Eye (tissue), 1 donor: ENCODE results near the gene PRR36.
A peak's percentile ranks its signal among the peaks of the same experiment; 100 is the strongest.
"Not testable (repeated sequence)": the region's sequence is repeated elsewhere in the genome, so short reads cannot be mapped to it uniquely, and the experiment has no call there.

ENCODE experiments used
- DNase-seq: peaks from one replicate; pipeline ENCODE4 v3.0.0-alpha.2; 2015

Gene PRR36

GRCh38 chr19:7897292-7897691 is 23.1 kb upstream of the PRR36 start:
- no peak for DNase-seq

DNA sequence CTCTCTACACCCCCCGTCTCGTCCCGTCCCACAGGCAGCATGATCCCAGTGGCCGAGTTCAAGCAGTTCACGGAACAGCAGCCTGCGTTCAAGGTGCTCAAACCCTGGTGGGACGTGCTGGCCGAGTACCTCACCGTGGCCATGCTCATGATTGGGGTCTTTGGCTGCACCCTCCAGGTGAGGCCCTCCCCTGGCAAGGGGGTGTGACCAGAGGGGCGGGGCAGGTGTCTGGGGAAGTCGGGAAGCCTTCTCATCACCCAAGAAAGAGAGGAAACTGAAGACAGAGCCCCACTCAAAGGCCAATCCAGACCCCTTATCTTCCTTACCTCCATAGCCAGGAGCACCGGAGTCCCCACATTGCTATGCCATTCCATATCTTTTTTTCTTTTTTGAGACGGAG is 21.4 kb upstream of the PRR36 start:
- no peak for DNase-seq

GRCh38 chr19:7894612-7895309 is 20.6 kb upstream of the PRR36 start:
- no peak for DNase-seq

- DNase-seq = not testable (repeated sequence)
Observed at GRCh38 chr19:7893362-7894101, 19.3 kb upstream of the PRR36 start.

GRCh38 chr19:7888826-7889217 is 14.6 kb upstream of the PRR36 start:
- no peak for DNase-seq

DNA sequence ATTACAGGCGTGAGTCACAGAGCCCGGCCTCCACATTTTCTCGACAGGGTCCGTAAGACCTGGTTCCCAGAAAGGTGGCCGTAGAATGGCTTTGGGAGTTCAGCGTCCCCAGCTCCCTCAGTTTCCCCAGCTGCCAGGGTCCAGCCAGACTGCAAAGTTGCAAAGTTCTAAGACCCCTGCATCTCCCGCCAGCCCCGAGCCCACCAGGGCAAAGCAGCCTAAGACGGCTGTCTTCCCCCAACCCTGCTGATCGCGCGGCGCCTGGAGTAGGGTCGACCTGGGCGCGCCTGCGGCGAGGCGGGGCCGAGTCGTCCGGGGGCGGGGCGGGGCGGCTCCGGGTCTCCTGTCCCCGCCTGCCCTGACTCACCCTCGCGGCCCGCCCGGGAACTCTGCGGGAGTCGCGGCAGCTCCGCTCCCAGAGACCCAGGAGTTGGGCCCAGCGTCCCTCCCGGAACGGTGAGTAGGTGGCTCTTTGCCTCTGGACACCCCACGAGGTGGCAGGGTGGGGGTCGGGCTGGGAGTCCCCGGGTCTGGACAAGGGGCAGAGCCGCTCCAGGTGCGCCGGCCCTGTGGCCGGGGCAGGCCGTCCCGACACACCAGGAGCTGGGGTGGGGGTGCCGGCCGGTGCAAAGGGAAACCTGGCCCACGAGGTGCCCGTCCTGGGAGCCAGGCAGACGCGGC is 14.1 kb upstream of the PRR36 start, which contains the start of gene LRRC8E:
LRRC8E (plus strand) TSS at position 366 of the 681 bp plus-strand sequence. CDS start 7,094 bp downstream, outside the sequence.
- DNase-seq = peak; percentile 51

DNA sequence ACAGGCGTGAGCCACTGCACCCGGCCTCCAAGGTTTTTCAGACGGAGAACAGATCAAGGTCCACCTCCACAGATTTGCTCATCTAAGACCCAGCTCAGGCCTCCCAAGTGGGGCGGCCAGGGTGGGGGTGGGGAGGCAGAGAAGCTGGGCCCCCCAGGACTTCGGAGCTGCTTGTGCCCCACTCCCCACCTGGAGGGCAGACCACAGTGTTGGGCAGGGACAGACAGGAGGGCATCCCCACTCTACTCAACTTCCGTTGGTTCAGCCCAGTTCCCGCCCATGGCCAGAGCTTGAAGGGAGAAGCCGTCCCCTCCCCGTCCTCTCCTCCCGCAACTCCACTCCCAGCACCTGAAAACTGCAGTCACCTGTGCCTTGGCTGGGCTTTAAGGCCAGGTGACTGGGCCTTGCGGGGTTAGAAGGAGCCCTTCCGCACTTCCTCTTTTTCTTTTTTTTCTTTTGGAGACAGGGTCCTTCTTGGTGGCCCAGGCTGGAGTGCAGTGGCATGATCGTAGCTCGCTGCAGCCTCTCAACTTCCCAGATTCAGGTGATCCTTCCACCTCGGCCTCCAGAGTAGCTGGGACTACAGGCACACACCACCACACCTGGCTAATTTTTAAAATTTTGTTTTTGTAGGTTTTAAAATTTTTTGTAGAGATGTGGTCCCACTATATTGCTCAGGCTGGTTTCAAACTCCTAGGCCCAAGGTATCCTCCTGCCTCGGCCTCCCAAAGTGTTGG is 13.4 kb upstream of the PRR36 start:
- DNase-seq = no peak

DNA sequence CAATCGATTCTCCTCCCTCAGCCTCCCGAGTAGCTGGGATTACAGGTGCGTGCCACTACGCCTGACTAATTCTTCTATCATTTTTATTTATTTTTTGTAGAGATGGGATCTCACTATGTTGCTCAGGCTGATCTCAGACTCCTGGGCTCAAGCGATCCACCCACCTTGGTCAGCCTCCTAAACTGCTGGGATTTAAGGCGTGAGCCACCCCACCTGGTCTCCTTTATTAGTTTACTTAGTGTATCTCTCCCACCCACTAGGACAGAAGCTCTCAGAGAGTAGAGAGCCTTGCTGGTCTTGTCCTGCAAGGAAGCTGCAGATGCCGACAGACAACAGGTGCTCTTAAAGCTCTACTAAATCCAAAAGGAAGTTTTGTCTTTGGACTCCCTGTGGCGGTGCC is 11.6 kb upstream of the PRR36 start:
- DNase-seq = no peak

DNA sequence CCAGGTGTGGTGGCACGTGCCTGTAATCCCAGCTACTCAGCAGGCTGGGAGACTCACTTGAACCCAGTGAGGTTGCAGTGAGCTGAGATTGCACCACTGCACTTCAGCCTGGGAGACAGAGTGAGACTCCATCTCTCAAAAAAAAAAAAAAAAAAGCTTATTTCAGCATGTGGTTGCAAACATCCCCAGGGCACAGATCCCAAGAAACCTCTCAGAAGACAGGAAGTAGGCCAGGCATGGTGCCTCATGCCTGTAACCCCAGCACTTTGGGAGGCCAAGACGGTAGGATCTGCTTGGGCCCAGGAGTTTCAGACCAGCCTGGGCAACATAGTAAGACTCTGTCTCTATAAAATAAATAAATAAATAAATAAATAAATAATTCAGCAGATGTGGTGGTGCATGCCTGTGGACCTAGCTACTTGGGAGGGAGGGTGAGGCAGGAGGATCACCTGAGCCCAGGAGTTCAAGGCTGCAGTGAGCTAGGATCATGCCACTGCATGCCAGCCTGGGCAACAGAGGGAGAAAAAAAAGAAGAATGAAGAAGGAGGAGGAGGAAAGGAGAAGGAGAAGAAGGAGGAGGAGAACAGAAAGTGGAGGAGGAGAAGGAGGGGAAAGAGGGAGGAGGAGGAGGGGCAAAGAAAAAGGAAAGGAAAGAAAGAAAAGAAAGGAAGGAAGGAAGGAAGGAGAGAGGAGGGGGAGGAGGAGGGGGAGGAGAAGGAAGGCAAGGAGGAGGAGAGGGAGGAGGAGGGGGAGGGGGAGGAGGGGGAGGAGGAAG is 9.8 kb upstream of the PRR36 start:
- no peak for DNase-seq

- DNase-seq = no peak
Observed at GRCh38 chr19:7883105-7883504, 8.9 kb upstream of the PRR36 start.

DNA sequence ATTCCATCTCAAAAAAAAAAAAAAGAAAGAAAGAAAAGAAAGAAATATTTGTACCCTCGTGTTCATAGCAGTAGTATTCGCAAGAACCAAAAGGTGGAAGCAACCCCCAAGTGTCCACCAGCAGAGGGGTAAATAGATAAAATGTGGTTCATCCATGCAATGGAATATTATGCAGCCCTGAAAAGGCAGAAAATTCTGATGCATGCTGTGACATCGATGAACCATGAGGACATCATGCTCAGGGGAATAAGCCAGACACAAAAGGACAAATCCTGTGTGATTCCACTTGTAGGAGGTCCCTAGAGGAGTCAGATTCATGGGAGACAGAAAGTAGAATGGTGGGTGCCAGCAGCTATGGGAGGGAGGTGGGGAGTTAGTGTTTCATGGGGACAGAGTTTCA is 7.7 kb upstream of the PRR36 start:
- no peak for DNase-seq

- DNase-seq = peak; percentile 57
Observed at GRCh38 chr19:7879836-7880235, 5.6 kb upstream of the PRR36 start.

GRCh38 chr19:7879111-7879807 is 5.1 kb upstream of the PRR36 start:
- DNase-seq = peak; percentile 23

GRCh38 chr19:7877249-7877836 is 3.2 kb upstream of the PRR36 start:
- no peak for DNase-seq

GRCh38 chr19:7874897-7875273 is 695 bp upstream of the PRR36 start:
- DNase-seq = no peak

GRCh38 chr19:7873304-7874075 is 700 bp downstream of the PRR36 start:
- DNase-seq = peak; percentile 56

DNA sequence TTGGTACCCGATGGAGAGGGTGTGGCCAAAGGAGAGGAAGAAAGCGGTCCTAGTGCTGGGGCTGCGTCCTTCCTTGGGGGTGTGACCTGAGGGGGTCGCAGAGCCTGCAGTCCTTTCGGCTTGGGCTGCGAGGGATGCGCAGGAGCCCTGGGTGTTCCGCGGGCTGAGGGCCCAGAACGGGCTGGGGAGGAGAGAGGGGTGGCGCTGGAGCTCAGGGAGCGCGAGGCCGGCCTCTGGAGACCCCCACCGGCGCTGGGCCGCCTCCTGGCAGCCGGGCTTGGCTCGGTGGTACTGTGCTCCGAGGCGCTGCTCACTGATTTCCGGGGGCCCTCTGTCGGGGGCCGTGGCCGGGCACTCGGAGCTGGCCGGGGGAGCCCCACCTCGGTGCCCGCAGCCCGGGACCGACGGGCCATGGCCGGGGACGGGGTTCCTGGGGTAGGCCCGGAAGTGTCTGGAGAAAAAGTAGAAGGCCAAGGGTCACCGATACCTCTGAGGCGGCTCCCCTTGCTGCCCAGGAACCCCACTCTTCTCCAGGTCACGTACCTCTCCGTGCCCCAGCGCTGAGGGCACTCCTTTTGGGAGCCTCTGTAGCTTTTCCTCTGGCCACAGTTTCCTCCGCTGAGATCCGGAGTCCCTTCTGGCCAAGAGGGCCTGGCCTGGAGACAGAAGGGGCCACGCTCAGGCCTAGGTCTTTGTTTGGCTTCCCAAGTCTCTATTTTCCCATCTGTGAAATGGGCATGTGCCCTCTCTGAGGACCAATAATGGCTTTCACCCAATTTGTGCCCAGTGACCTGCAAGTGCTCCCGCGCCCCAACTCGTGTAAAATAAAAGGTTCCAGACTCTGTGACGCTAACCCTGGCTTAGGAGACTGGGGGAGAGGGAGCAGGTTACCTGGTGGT is 1.6 kb downstream of the PRR36 start:
- no peak for DNase-seq

DNA sequence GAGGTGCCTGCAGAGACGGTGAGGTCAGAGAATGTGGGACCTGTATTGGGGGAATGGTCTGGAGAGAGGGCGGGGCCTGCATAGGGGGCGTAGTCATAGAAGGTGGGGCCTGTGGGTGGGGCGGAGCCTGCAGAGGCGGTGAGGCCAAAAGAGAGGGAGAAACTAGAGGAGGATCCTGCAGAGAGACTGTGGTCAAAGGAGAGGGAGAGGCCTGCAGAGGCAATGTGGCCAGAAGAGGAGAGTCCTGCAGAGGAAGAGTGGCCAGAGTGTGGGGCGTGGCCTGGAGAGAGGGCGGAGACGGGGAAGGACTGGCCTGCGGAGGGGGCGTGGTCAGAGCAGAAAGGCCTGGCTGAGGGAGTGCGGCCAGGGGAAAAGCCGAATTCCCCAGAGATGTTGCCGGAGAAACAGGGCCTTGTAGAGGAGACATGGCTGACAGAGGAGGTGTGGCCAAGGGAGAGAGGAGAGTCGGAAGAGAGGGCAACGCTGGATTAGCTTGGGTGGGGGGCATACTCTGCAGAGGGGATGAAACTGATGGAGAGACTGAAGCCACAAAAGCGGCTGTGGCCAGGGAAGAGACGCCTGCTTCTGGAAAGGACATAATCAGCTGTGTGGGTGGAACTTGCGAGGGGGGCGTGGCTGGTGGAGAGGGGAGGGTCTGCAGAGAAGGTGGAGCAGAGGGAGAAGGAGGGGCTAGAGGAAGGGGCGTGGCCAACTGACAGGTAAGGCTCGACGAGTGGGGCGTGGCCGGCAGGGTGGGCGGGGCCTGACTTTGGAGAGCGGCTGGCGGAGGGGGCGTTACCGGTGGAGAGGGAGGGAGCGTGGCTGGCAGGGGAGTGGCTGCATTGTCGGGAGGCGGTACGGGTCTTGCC is 2.5 kb downstream of the PRR36 start:
- DNase-seq = peak; percentile 92
